ENCODE measurements around the gene UBE2H.

Gene UBE2H

DNA sequence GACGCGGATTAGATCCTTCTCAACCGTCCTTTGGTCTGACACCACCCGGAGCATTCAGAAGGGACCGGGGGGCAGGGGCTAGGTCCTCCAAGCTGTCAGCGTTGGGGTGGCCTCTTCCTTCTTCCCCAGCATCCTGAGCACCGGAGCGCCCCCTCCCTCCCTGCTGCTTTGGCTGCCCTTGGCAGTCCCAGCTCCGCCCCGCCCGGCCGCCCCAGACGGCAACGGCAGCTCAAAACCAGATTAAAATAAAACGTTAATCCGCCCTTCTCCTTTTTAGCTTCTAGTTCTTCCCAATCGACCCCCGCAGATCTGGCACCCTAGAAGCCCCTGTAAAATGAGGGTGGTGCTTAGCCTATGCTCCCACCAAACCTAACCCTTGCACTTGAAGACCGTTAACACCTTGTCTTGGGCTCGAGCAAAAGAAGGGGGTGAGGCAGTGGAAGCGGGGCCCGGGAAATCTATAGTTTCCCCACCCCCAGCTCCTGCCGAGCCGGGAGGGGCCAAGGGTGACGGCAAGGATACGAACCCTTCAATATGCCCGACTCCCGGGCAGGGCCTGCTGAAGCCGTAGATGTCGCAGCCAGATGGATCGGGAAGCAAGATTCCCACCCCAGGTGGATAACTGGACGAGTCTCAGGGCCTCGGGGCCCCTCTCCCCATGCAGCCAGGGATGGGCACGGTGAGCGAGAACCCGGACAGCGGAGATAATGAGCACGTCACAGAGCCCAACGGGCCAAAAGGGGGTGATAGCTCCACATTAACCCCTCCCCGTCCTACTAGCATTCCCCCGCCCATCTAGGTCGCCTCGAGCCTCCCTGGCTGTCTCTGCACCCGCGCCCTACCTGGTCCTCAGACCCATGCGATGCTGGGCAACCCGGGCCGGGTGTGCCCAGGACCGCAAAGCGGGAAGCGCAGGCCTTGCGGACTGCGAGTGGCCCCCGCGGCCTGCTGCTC, 171.5 kb downstream of the UBE2H start:
- H3K4me3 ChIP-seq (ENCODE audit: low read depth, low read length) = peak overlapping the region; percentile 41
- DNase-seq (ENCODE audit: low read depth) = peak; percentile 78
- TF ChIP-seq MYC (IDR thresholded peaks at IDR 0.05; ENCODE audit: low read depth, low read length) (no peak), POLR2A (IDR thresholded peaks at IDR 0.05; ENCODE audit: extremely low read depth, insufficient read length) (no peak)
- TF ChIP-seq, protein P1, sequence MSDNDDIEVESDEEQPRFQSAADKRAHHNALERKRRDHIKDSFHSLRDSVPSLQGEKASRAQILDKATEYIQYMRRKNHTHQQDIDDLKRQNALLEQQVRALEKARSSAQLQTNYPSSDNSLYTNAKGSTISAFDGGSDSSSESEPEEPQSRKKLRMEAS (IDR thresholded peaks at IDR 0.05; ENCODE audit: low read depth, low read length) = no peak
- TF ChIP-seq, protein P2, sequence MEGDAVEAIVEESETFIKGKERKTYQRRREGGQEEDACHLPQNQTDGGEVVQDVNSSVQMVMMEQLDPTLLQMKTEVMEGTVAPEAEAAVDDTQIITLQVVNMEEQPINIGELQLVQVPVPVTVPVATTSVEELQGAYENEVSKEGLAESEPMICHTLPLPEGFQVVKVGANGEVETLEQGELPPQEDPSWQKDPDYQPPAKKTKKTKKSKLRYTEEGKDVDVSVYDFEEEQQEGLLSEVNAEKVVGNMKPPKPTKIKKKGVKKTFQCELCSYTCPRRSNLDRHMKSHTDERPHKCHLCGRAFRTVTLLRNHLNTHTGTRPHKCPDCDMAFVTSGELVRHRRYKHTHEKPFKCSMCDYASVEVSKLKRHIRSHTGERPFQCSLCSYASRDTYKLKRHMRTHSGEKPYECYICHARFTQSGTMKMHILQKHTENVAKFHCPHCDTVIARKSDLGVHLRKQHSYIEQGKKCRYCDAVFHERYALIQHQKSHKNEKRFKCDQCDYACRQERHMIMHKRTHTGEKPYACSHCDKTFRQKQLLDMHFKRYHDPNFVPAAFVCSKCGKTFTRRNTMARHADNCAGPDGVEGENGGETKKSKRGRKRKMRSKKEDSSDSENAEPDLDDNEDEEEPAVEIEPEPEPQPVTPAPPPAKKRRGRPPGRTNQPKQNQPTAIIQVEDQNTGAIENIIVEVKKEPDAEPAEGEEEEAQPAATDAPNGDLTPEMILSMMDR (IDR thresholded peaks at IDR 0.05; ENCODE audit: low read depth, low read length) = no peak

Data from NB4 (cell line).